NB4 (cell line): ENCODE results near the gene SLC17A5.

Experiments used
- DNase-seq: peaks from one replicate; pipeline ENCODE4 v3.0.0; 2010; ENCODE audit warnings: low read depth
- H3K4me3 ChIP-seq: one replicate; pipeline ENCODE4 v1.5.1; 2011; ENCODE audit warnings: mild to moderate bottlenecking, low read depth, low read length, moderate library complexity
- MYC ChIP-seq: IDR thresholded peaks from 2 replicates; pipeline ENCODE4 v1.6.1; 2011; ENCODE audit warnings: low read depth, low read length
- POLR2A ChIP-seq: IDR thresholded peaks from 2 replicates; pipeline ENCODE4 v1.6.1; 2011; ENCODE audit warnings: mild to moderate bottlenecking; ENCODE audit not compliant: insufficient read length; ENCODE audit errors: extremely low read depth
- TF ChIP-seq, protein P1 (sequence below): IDR thresholded peaks from one replicate; pipeline ENCODE4 v1.5.1; 2012; ENCODE audit warnings: low read depth, low read length
- TF ChIP-seq, protein P2 (sequence below): IDR thresholded peaks from 2 replicates; pipeline ENCODE4 v1.6.1; 2011; ENCODE audit warnings: low read depth, low read length

Gene SLC17A5

DNA sequence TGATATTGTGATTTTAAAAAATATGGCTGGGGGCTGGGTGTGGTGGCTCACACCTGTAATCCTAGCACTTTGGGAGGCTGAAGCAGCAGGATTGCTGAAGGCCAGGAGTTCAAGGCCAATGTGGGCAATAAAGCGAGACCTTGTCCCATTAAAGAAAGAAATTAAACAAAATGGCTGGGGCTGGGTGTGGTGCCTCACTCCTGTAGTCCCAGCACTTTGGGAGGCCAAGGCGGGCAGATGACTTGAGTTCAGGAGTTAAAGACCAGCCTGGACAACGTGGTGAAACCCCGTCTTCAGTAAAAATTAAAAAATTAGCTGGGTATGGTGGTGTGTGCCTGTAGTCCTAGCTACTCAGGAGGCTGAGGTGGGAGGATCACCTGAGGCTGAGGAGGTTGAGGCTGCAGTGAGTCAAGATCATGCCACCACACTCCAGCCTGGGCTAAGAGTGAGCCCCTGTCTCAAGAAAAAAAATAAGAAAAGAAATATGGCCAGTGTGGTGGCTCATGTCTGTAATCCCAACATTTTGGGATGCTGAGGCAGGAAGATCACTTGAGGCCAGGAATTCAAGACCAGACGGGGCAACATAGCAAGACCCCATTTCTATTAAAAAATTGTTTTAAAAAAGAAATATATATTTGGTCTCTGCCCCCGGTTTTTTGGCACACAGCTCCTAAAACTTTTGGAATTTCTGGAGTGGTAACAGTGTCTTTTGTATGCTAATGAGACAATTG lies 39.8 kb downstream of the SLC17A5 start:
- TF ChIP-seq, protein P1, sequence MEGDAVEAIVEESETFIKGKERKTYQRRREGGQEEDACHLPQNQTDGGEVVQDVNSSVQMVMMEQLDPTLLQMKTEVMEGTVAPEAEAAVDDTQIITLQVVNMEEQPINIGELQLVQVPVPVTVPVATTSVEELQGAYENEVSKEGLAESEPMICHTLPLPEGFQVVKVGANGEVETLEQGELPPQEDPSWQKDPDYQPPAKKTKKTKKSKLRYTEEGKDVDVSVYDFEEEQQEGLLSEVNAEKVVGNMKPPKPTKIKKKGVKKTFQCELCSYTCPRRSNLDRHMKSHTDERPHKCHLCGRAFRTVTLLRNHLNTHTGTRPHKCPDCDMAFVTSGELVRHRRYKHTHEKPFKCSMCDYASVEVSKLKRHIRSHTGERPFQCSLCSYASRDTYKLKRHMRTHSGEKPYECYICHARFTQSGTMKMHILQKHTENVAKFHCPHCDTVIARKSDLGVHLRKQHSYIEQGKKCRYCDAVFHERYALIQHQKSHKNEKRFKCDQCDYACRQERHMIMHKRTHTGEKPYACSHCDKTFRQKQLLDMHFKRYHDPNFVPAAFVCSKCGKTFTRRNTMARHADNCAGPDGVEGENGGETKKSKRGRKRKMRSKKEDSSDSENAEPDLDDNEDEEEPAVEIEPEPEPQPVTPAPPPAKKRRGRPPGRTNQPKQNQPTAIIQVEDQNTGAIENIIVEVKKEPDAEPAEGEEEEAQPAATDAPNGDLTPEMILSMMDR = no peak
- TF ChIP-seq MYC (no peak), POLR2A (no peak)
- TF ChIP-seq, protein P2, sequence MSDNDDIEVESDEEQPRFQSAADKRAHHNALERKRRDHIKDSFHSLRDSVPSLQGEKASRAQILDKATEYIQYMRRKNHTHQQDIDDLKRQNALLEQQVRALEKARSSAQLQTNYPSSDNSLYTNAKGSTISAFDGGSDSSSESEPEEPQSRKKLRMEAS = no peak
- H3K4me3 ChIP-seq = no peak overlapping the region
- no peak for DNase-seq

DNA sequence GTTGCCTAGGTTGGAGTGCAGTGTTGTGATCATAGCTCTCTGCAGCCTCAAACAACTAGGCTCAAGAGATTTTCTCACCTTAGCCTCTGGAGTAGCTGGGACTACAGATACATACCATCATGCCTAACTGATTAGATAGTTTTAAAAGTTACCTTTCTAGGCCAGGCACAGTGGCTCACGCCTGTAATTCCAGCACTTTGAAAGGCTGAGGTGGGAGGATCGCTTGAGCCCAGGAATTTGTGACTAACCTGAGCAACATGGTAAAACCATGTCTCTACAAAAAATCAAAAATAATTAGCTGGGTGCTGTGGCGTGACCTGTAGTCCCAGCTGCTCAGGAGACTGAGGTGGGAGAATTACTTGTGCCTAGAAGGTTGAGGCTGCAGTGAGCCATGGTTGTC lies 41.2 kb downstream of the SLC17A5 start:
- no peak for DNase-seq
- TF ChIP-seq POLR2A = no peak
- TF ChIP-seq MYC = no peak
- H3K4me3 ChIP-seq = no peak overlapping the region

DNA sequence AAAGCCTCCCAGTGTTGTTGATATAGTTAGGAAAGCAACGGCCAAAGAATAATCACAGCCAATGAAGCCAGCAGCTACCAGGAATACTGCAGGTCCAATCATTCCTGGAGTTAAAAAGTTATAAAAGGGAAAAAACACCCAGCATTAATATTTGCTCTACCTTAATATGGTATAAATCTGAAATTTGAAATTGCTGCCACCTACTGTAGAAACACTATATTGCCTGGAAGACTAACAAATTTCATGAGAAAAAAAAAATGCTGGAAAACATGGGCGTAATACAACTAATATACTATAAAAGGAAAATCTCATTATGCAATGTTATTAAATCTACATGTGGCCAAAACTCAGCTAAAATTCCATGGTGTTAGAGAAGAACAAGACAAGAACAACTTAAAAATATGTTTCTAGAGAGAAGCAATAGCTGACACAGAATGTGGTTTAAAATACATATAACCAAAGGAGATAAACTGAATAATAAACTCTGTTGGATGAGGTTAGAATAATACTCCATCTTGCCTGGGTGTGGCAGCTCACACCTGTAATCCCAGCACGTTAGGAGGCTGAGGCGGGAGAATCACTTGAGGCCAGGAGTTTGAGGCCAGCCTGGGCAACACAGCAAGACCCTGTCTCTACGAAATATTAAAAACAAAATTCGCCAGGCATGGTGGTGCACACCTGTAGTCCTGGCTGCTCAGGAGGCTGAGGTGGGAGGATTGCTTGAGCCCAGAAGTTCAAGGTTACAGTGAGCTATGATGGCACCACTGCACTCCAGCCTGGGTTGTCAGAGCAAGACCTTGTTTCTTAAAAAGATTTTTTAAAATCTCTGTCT lies 43.1 kb downstream of the SLC17A5 start:
- TF ChIP-seq, protein P1 = peak; percentile 25
- no peak for TF ChIP-seq POLR2A
- DNase-seq = peak; percentile 55
- H3K4me3 ChIP-seq = no peak overlapping the region

DNA sequence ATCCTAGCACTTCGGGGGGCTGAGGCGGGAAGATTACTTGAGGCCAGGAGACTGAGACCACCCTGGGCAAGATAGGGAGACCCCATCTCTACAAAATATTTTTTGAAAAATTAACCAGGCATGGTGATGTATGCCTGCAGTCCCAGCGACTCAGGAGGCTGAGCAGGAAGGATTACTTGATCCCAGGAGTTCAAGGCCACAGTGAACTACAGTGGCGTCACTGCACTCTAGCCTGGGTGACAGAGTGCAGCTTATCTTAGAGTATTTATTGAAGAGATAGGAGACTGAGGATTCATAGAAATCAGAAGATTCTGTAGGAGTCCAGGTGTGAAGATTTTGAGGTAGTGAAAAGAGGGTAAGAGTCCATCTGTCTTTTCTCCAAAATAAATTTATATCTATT lies 45.0 kb downstream of the SLC17A5 start:
- no peak for DNase-seq
- H3K4me3 ChIP-seq = no peak overlapping the region
- no peak for TF ChIP-seq MYC

DNA sequence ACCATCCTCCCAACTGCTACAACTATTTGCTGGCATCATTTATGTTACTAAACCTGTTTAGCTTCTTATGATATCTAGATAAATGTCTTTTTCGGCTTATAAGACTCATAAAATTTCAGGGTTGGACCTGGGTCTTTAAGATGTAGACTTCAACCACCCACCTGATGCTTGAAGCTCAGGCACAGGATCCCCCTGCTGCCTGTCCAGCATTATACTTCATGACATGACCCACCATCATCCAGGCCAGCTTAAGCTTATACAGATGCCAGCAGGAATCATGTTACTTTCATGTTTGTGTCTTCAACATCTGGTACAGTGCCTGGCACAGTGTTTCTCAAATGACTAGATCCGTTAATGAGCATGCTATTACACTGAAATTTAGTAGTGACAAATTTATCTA lies 47.4 kb downstream of the SLC17A5 start:
- TF ChIP-seq POLR2A (no peak), MYC (no peak)
- TF ChIP-seq, protein P1 = no peak
- TF ChIP-seq, protein P2 = no peak
- no peak overlapping the region for H3K4me3 ChIP-seq
- DNase-seq = no peak

DNA sequence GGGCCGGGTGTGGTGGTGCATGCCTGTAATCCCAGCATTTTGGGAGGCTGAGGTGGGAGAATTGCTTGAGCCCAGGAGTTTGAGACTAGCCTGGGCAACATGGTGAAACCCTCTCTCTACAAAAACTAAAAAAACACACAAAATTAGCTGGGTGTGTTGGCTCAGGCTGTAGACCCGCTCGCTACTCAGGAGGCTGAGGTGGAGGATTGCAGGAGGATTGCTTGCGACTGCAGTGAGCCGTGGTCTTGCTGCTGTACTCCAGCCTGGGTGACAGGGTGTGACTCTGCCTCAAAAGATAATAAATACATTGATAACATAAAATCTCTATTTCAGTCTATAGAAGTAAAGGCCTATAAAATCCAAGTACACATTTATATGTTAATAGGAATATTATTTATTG lies 49.3 kb downstream of the SLC17A5 start:
- no peak for DNase-seq
- no peak overlapping the region for H3K4me3 ChIP-seq
- TF ChIP-seq, protein P1 = no peak
- no peak for TF ChIP-seq MYC
- TF ChIP-seq, protein P2 = no peak
- no peak for TF ChIP-seq POLR2A

DNA sequence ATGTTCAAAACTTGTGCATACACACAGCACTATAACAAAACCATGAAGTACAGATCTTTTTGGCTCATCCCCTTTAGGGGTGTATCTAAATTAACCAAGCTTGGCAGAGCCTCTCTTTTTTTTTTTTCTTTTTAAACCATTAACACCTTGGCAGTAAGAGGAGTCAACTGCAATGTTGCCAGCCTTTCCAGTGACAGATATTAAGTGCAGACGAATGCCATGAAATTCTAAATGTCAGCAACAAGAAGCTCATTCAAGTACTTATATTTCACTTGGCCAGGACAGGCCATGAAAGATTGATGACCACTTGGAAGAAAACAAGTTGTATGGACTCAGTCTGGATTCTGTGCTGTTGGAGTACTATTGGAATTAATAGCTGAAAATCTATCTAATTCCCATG lies 49.8 kb downstream of the SLC17A5 start:
- DNase-seq = no peak
- TF ChIP-seq POLR2A = no peak
- TF ChIP-seq, protein P2 = no peak
- TF ChIP-seq, protein P1 = no peak
- no peak overlapping the region for H3K4me3 ChIP-seq
